Measurements from ENCODE around the gene ICE1. TPM values are rescaled to one million over a fixed set of nuclear protein-coding genes. Genes with fewer than 3 reads are reported as not detected.

ICE1 gene
- total RNA-seq, 2 donors from 2014 or later = 19.2 to 20.1 TPM

DNA sequence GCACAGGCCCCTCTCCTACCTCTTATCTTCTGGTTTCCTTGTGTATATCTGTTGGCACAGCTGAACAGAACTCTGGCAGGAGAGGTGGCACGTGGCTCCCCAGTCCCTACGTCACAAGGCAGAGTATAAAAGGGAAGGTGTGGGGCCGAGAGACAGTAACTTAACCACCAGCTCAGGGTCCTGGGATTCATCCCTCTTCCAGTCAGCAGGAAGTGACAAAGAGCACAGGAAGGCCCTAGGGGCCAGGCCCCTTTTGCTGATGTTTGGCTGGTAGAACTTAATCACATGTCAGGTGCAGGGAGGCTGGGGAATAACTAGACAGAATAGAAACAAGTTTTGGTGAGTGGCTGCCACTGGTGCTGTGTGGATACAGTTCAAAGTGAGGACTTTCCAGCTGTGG, 4.5 kb upstream of the ICE1 start:
- H3K27ac ChIP-seq = no peak overlapping the region
- TF ChIP-seq, protein P1, sequence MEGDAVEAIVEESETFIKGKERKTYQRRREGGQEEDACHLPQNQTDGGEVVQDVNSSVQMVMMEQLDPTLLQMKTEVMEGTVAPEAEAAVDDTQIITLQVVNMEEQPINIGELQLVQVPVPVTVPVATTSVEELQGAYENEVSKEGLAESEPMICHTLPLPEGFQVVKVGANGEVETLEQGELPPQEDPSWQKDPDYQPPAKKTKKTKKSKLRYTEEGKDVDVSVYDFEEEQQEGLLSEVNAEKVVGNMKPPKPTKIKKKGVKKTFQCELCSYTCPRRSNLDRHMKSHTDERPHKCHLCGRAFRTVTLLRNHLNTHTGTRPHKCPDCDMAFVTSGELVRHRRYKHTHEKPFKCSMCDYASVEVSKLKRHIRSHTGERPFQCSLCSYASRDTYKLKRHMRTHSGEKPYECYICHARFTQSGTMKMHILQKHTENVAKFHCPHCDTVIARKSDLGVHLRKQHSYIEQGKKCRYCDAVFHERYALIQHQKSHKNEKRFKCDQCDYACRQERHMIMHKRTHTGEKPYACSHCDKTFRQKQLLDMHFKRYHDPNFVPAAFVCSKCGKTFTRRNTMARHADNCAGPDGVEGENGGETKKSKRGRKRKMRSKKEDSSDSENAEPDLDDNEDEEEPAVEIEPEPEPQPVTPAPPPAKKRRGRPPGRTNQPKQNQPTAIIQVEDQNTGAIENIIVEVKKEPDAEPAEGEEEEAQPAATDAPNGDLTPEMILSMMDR (IDR thresholded peaks at IDR 0.05) = no peak
- H3K4me3 ChIP-seq = no peak overlapping the region
- H3K36me3 ChIP-seq = no peaks in the 10 kb centered on the region
- no peak overlapping the region for H3K9ac ChIP-seq (ENCODE audit: low read depth in 2 of 2, low read length in 2 of 2)
- H3K27me3 ChIP-seq = no peaks in the 10 kb centered on the region
- DNase-seq = no peak
- intact Hi-C loops (cut with DNase I) = loop anchor here (2.0 to 5.0 kb wide), 2 partner anchors 277 to 536 kb away; partner anchors contain the start of gene ADAMTS16
- H3K9me3 ChIP-seq = no peaks in the 10 kb centered on the region
- H3K4me1 ChIP-seq = no peaks in the 10 kb centered on the region

DNA sequence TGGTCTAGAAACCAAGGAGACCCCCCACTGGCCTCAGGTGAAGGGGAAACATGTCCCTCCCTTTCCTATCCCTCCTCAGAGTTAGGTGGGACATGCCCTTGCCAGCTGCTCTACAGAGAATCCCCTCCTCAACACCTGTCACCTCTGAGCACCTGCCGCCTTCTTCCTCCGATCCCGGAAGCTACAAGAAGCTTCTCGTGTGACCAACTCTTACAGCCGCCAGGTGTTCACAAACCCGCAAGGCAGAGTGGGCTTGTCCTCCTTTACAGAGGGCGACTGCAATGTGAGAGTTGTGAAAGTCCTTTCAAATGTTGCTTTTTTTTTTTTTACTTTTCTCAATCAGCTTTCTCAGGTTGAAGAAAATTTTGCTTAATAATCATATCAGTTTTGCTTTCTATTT, 3.7 kb upstream of the ICE1 start:
- Histone ChIP-seq H3K4me3 (no peak overlapping the region), H3K9me3 (no peaks in the 10 kb centered on the region), H3K36me3 (no peaks in the 10 kb centered on the region), H3K4me1 (peaks cover 4% of the 10 kb centered on the region), H3K9ac (ENCODE audit: low read depth in 2 of 2, low read length in 2 of 2) (no peak overlapping the region), H3K27ac (no peak overlapping the region), H3K27me3 (no peaks in the 10 kb centered on the region)
- intact Hi-C loops (cut with DNase I) = loop anchor here (2.0 to 5.0 kb wide), 2 partner anchors 278 to 536 kb away; partner anchors contain the start of gene ADAMTS16
- no peak for DNase-seq
- TF ChIP-seq, protein P1 (IDR thresholded peaks at IDR 0.05) = no peak

DNA sequence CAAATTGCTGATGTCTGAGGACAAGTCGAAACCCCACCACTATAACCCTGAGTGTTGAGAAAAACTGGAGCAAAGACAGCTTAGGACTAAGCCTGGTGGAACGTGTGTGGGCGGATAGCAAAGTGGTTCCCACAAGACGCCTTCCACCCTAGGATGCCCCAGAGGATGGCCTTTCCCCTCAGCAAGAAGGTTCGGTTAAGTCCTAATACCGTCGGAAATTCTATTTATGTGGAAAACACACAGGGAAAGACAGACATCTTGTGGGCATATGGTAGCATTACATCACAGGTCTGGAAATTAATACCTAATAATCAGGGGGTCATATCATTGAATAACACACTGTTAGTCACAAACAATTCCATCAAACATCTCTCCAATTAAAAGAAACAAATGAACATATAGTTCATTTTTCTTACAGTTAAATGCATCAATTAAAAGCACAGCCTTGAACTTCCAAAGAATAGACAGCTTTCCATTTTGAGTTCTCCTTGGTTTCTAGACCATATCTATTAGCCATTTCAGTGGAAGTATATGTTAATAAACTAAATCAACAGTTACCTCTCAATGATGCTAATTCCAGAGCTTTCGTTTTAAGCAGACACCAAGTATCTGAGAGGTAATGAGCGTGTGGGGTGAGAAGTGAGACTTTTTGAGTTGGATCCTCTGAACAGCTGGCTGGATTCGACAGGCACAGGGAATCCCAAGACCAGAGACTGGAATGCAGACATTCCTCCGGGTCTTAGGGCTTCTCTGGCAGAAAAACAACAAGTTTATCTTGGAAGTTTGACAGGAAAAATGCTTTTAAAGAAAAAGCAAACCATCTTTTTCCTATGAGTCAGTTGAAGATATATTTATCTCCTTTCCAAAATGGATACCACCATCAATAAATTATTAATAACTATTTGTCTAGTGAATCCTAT, 2.9 kb upstream of the ICE1 start:
- Histone ChIP-seq H3K36me3 (no peaks in the 10 kb centered on the region), H3K9ac (ENCODE audit: low read depth in 2 of 2, low read length in 2 of 2) (no peak overlapping the region), H3K9me3 (no peaks in the 10 kb centered on the region), H3K4me1 (peaks cover 6% of the 10 kb centered on the region), H3K27me3 (no peaks in the 10 kb centered on the region), H3K4me3 (no peak overlapping the region), H3K27ac (no peak overlapping the region)
- TF ChIP-seq, protein P1 (IDR thresholded peaks at IDR 0.05) = peak; percentile 46
- intact Hi-C loops (cut with DNase I) = loop anchor here (2.0 to 10.0 kb wide), 3 partner anchors 279 to 1295 kb away; partner anchors contain the start of genes ADAMTS16 and TENT4A
- no peak for DNase-seq

DNA sequence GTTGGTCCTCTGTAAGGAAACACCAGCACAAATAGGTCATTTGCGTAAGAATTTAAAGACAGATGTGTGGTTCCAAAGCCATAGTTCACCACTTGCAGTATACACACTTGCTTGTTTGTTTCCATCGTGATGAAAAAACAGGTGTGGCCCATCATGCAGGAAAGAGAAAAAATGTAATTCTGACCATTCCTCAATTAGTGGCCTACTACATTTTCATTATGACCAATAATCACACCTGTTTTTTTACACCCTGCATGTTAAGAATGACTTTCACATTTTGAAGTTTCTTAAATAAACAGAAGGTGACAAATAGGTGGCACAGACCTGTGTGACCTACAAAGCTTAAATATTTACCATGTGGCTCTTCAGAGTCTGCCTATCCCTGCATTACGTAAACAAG, 2.2 kb upstream of the ICE1 start:
- Histone ChIP-seq H3K9ac (ENCODE audit: low read depth in 2 of 2, low read length in 2 of 2) (no peak overlapping the region), H3K27me3 (no peaks in the 10 kb centered on the region), H3K4me3 (no peak overlapping the region), H3K36me3 (no peaks in the 10 kb centered on the region), H3K4me1 (peaks cover 6% of the 10 kb centered on the region), H3K9me3 (no peaks in the 10 kb centered on the region), H3K27ac (no peak overlapping the region)
- TF ChIP-seq, protein P1 (IDR thresholded peaks at IDR 0.05) = no peak
- intact Hi-C loops (cut with DNase I) = loop anchor here (10.0 kb wide), 1 partner anchor 1295 kb away; the partner anchor contains the start of gene TENT4A
- DNase-seq = no peak

DNA sequence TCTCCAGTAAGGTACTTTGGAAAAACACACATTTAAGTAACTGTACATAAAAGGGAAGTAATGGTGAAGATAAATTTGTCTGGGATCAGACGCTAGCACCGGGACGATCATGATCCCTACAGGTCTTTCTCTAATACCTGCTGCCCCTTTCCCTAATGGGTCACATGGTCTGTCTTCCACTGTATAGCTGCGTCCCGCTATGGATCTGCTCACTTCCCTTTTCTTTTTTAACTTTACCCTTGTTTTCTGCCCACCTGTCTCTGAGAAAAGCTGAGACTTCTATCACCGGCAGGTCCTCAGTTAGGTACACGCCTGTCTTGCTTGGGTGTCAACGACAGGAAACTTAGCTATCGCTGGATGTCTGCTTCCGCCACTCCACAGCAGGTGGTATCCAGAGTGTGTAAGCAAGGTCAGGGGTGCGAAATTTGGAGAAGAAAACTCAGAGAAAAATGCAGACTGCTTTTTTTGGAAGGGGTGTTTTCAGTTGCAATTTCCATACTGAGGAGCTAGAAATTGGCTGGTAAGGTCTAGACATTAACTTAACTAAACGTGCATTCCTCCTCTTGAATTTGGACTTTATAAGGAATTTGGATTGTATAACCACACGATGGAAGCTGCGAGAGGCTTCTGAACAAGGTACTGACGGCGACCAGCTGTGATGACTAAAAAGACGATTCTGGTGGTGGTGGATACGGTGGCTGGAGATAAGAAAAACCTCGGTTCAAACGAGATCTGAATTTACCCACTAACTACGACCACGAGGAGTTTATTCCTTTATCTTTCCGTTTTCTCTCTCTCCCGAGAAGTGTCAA, 1.1 kb upstream of the ICE1 start:
- peak overlapping the region; percentile 98 for H3K4me3 ChIP-seq
- intact Hi-C loops (cut with DNase I) = loop anchor here (10.0 kb wide), 1 partner anchor 1293 kb away; the partner anchor contains the start of gene TENT4A
- H3K4me1 ChIP-seq = peaks cover 6% of the 10 kb centered on the region
- no peaks in the 10 kb centered on the region for H3K9me3 ChIP-seq
- H3K9ac ChIP-seq (ENCODE audit: low read depth in 2 of 2, low read length in 2 of 2) = peak overlapping the region; percentile 88 to 95
- H3K27me3 ChIP-seq = no peaks in the 10 kb centered on the region
- H3K36me3 ChIP-seq = no peaks in the 10 kb centered on the region
- peak; percentile 38 for DNase-seq
- peak overlapping the region; percentile 93 for H3K27ac ChIP-seq
- TF ChIP-seq, protein P1 (IDR thresholded peaks at IDR 0.05) = no peak
